HG03280 (cell line): ENCODE data around the gene SEPTIN5.
"Not testable (repeated sequence)": the region's sequence is repeated elsewhere in the genome, so short reads cannot be mapped to it uniquely, and the experiment has no call there.

Source experiments
- ATAC-seq: cut with Tn5 transposase; IDR thresholded peaks from one replicate; pipeline ENCODE4 v1.9.1; 2021; ENCODE audit warnings: mild to moderate bottlenecking, moderate library complexity; ENCODE audit not compliant: unreplicated experiment

Gene SEPTIN5

GRCh38 chr22:19680287-19680881, 33.9 kb upstream of the SEPTIN5 start:
- ATAC-seq: no peak

GRCh38 chr22:19680911-19681862, 33.1 kb upstream of the SEPTIN5 start:
- no peak for ATAC-seq

GRCh38 chr22:19681863-19682245, 32.4 kb upstream of the SEPTIN5 start:
- ATAC-seq: no peak

GRCh38 chr22:19686946-19687345, 27.4 kb upstream of the SEPTIN5 start:
- no peak for ATAC-seq

- no peak for ATAC-seq
These were observed 26.6 kb upstream of the SEPTIN5 start for GRCh38 chr22:19687561-19688300.

- ATAC-seq: no peak
These were observed 25.7 kb upstream of the SEPTIN5 start for GRCh38 chr22:19688301-19689290.

- ATAC-seq: no peak
These were observed 24.9 kb upstream of the SEPTIN5 start for GRCh38 chr22:19689408-19689807.

GRCh38 chr22:19691007-19691720, 23.1 kb upstream of the SEPTIN5 start:
- ATAC-seq: no peak

GRCh38 chr22:19691721-19692341, 22.5 kb upstream of the SEPTIN5 start:
- no peak for ATAC-seq

GRCh38 chr22:19693581-19693980, 20.7 kb upstream of the SEPTIN5 start:
- ATAC-seq: no peak

GRCh38 chr22:19693981-19694670, 20.2 kb upstream of the SEPTIN5 start:
- ATAC-seq: no peak

GRCh38 chr22:19694696-19695095, 19.6 kb upstream of the SEPTIN5 start:
- ATAC-seq: no peak

- no peak for ATAC-seq
These were observed 17.6 kb upstream of the SEPTIN5 start for GRCh38 chr22:19696504-19697276.

GRCh38 chr22:19697871-19698270, 16.4 kb upstream of the SEPTIN5 start:
- not testable (repeated sequence) for ATAC-seq

GRCh38 chr22:19700790-19701419, 13.4 kb upstream of the SEPTIN5 start:
- no peak for ATAC-seq

- no peak for ATAC-seq
These were observed 12.7 kb upstream of the SEPTIN5 start for GRCh38 chr22:19701420-19702145.

- ATAC-seq: no peak
These were observed 10.4 kb upstream of the SEPTIN5 start for GRCh38 chr22:19703869-19704268.
